Measurements from ENCODE around the gene TMEM125. TPM values are rescaled to one million over a fixed set of nuclear protein-coding genes. Genes with fewer than 3 reads are reported as not detected.

TMEM125 gene
- total RNA-seq, 1 experiment from 2014 or later, result 21.5 TPM

- Mint-ChIP-seq H3K27ac (no peak overlapping the region), H3K4me3 (peak overlapping the region; percentile 79), H3K4me1 (peaks cover 29% of the 10 kb centered on the region), H3K27me3 (ENCODE audit: low read depth) (no peaks in the 10 kb centered on the region), H3K9me3 (no peaks in the 10 kb centered on the region), H3K36me3 (0 out of 2 replicates have a peak, but pooled peaks cover 5% of the 10 kb centered on the region)
- TF ChIP-seq ZNF396 (CRISPR knock-in tag; IDR thresholded peaks at IDR 0.05; ENCODE audit: borderline replicate concordance), result no peak
- TF ChIP-seq, protein P1, sequence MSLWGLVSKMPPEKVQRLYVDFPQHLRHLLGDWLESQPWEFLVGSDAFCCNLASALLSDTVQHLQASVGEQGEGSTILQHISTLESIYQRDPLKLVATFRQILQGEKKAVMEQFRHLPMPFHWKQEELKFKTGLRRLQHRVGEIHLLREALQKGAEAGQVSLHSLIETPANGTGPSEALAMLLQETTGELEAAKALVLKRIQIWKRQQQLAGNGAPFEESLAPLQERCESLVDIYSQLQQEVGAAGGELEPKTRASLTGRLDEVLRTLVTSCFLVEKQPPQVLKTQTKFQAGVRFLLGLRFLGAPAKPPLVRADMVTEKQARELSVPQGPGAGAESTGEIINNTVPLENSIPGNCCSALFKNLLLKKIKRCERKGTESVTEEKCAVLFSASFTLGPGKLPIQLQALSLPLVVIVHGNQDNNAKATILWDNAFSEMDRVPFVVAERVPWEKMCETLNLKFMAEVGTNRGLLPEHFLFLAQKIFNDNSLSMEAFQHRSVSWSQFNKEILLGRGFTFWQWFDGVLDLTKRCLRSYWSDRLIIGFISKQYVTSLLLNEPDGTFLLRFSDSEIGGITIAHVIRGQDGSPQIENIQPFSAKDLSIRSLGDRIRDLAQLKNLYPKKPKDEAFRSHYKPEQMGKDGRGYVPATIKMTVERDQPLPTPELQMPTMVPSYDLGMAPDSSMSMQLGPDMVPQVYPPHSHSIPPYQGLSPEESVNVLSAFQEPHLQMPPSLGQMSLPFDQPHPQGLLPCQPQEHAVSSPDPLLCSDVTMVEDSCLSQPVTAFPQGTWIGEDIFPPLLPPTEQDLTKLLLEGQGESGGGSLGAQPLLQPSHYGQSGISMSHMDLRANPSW (CRISPR knock-in tag; conservative IDR thresholded peaks at IDR 0.05; ENCODE audit: low read depth), result no peak
- TF ChIP-seq ZNF121 (CRISPR knock-in tag; IDR thresholded peaks at IDR 0.05), result peak; percentile 85
- DNase-seq (ENCODE audit: low spot score) (no peak), ATAC-seq (no peak)
- ChIA-PET CTCF (interaction anchor here (1.7 to 3.3 kb wide), 5 partner anchors 13 to 72 kb away, joined by 7 to 37 read pairs (median 8); partner anchors contain the start of genes CDC20 and TIE1), POLR2A (interaction anchor here (0.6 to 2.2 kb wide), 2 partner anchors 72 to 120 kb away, joined by 4 to 12 read pairs; partner anchors contain the start of gene CDC20)
These were observed 16.8 kb downstream of the TMEM125 start for GRCh38 chr1:43286533-43286932.

- no peaks in the 10 kb centered on the region for H3K27me3 Mint-ChIP-seq (ENCODE audit: low read depth)
- POLR2A ChIA-PET, result interaction anchor here (0.9 to 1.9 kb wide), 2 partner anchors 18 to 70 kb away, joined by 4 to 6 read pairs; partner anchors contain the start of genes CDC20 and TMEM125
- no peak for ATAC-seq
These were observed 18.4 kb downstream of the TMEM125 start for GRCh38 chr1:43288058-43288784.

GRCh38 chr1:43288785-43289706, 19.3 kb downstream of the TMEM125 start:
- no peak for DNase-seq (ENCODE audit: low spot score)
- ChIA-PET POLR2A (interaction anchor here (1.9 kb wide), 1 partner anchor 19 kb away, joined by 6 read pairs; the partner anchor contains the start of gene TMEM125), CTCF (interaction anchor here (0.8 to 1.5 kb wide), 3 partner anchors 10 to 125 kb away, joined by 3 read pairs; no protein-coding TSS in a partner anchor)
- Mint-ChIP-seq H3K4me3 (no peak overlapping the region), H3K4me1 (peaks cover 26% of the 10 kb centered on the region), H3K9me3 (no peaks in the 10 kb centered on the region), H3K36me3 (no peaks in the 10 kb centered on the region), H3K27ac (no peak overlapping the region), H3K27me3 (ENCODE audit: low read depth) (no peaks in the 10 kb centered on the region)
- TF ChIP-seq KAT7 (CRISPR knock-in tag; IDR thresholded peaks at IDR 0.05; ENCODE audit: borderline replicate concordance) (no peak), ZNF396 (CRISPR knock-in tag; IDR thresholded peaks at IDR 0.05; ENCODE audit: borderline replicate concordance) (no peak), PRRX2 (CRISPR knock-in tag; IDR thresholded peaks at IDR 0.05) (no peak)
- no peak for ATAC-seq

More at GRCh38 chr1:43288058-43288784, 18.4 kb downstream of the TMEM125 start:
- CTCF ChIA-PET, result interaction anchor here (0.8 to 1.5 kb wide), 3 partner anchors 11 to 126 kb away, joined by 3 read pairs; no protein-coding TSS in a partner anchor
- DNase-seq (ENCODE audit: low spot score), result no peak
- Mint-ChIP-seq H3K27ac (no peak overlapping the region), H3K36me3 (no peaks in the 10 kb centered on the region), H3K9me3 (no peaks in the 10 kb centered on the region), H3K4me3 (no peak overlapping the region), H3K4me1 (peaks cover 29% of the 10 kb centered on the region)
- TF ChIP-seq, protein P2, sequence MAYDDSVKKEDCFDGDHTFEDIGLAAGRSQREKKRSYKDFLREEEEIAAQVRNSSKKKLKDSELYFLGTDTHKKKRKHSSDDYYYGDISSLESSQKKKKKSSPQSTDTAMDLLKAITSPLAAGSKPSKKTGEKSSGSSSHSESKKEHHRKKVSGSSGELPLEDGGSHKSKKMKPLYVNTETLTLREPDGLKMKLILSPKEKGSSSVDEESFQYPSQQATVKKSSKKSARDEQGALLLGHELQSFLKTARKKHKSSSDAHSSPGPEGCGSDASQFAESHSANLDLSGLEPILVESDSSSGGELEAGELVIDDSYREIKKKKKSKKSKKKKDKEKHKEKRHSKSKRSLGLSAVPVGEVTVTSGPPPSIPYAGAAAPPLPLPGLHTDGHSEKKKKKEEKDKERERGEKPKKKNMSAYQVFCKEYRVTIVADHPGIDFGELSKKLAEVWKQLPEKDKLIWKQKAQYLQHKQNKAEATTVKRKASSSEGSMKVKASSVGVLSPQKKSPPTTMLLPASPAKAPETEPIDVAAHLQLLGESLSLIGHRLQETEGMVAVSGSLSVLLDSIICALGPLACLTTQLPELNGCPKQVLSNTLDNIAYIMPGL (CRISPR knock-in tag; IDR thresholded peaks at IDR 0.05), result no peak
- TF ChIP-seq ZNF138 (CRISPR knock-in tag; conservative IDR thresholded peaks at IDR 0.05) (no peak), NFYB (CRISPR knock-in tag; conservative IDR thresholded peaks at IDR 0.05; ENCODE audit: low read depth) (no peak)

GRCh38 chr1:43292216-43292615, 22.4 kb downstream of the TMEM125 start:
- ChIA-PET POLR2A (no interaction called here), CTCF (interaction anchor here (0.5 to 1.0 kb wide), 2 partner anchors 67 to 421 kb away, joined by 4 to 6 read pairs; partner anchors contain the start of gene CDC20)
- peaks cover 27% of the 10 kb centered on the region for H3K4me1 Mint-ChIP-seq
- no peaks in the 10 kb centered on the region for H3K27me3 Mint-ChIP-seq (ENCODE audit: low read depth)
- no peaks in the 10 kb centered on the region for H3K9me3 Mint-ChIP-seq
- H3K4me3 Mint-ChIP-seq, result no peak overlapping the region
- no peak for DNase-seq (ENCODE audit: low spot score)
- no peaks in the 10 kb centered on the region for H3K36me3 Mint-ChIP-seq
- no peak for ATAC-seq
- H3K27ac Mint-ChIP-seq, result no peak overlapping the region
- TF ChIP-seq GRHL2 (CRISPR knock-in tag; IDR thresholded peaks at IDR 0.05; ENCODE audit: insufficient replicate concordance, severe bottlenecking) (no peak), EMX1 (CRISPR knock-in tag; IDR thresholded peaks at IDR 0.05) (no peak), USF2 (CRISPR knock-in tag; IDR thresholded peaks at IDR 0.05) (no peak)
- TF ChIP-seq, protein P1 (CRISPR knock-in tag; conservative IDR thresholded peaks at IDR 0.05; ENCODE audit: low read depth), result no peak

All from WTC11 (cell line).